Spleen (tissue), 11 donors: ENCODE results near the gene NAGA. TPM values are rescaled to one million over a fixed set of nuclear protein-coding genes. Genes with fewer than 3 reads are reported as not detected.
"Not testable (repeated sequence)": the region's sequence is repeated elsewhere in the genome, so short reads cannot be mapped to it uniquely, and the experiment has no call there.

ENCODE experiments used
- DNase-seq: peaks from one replicate; pipeline ENCODE4 v3.0.0-alpha.2; 2020
- H3K27ac ChIP-seq, 8 donors: fragments of 200-600 bp; sonication (generic) in 7 of 8; 1 replicate in 4 of 8; 2 replicates in 4 of 8; pipeline versions ENCODE4 v1.5.0 to v1.8.0; 2016 to 2021; ENCODE audit warnings: inconsistent platforms in 4 of 8, mild to moderate bottlenecking in 4 of 8, moderate library complexity in 1 of 8
- H3K27me3 ChIP-seq, 7 donors: fragments of 200-600 bp; sonication (generic) in 6 of 7; replicated peaks in 1 of 7; 1 replicate in 4 of 7; 2 replicates in 3 of 7; pipeline versions ENCODE4 v1.5.0 to v1.8.0; 2016 to 2021; ENCODE audit warnings: inconsistent platforms in 3 of 7, mild to moderate bottlenecking in 1 of 7
- H3K36me3 ChIP-seq, 6 donors: fragments of 200-600 bp; sonication (generic) in 5 of 6; 1 replicate in 4 of 6; 2 replicates in 2 of 6; pipeline versions ENCODE4 v1.5.0 to v1.8.0; 2016 to 2021; ENCODE audit warnings: inconsistent platforms in 2 of 6
- H3K4me1 ChIP-seq, 6 donors: fragments of 200-600 bp; sonication (generic) in 5 of 6; 1 replicate in 3 of 6; 2 replicates in 3 of 6; pipeline versions ENCODE4 v1.5.0 to v1.8.0; 2016 to 2021; ENCODE audit warnings: inconsistent platforms in 3 of 6
- H3K4me3 ChIP-seq, 8 donors: fragments of 200-600 bp; sonication (generic) in 7 of 8; 1 replicate in 4 of 8; 2 replicates in 4 of 8; pipeline versions ENCODE4 v1.5.0 to v1.8.0; 2016 to 2021; ENCODE audit warnings: inconsistent platforms in 4 of 8, mild to moderate bottlenecking in 4 of 8, moderate library complexity in 2 of 8
- H3K9me3 ChIP-seq, 8 donors: fragments of 200-600 bp; sonication (generic) in 7 of 8; 1 replicate in 4 of 8; 2 replicates in 4 of 8; pipeline versions ENCODE4 v1.5.0 to v1.8.0; 2016 to 2021; ENCODE audit warnings: inconsistent platforms in 4 of 8
- POLR2A ChIP-seq, 3 donors: fragments of 450-650 bp; IDR thresholded peaks; one replicate each; pipeline ENCODE4 v1.5.1; 2017; ENCODE audit warnings: antibody characterized with exemption in 3 of 3, mild to moderate bottlenecking in 1 of 3
- POLR2AphosphoS5 ChIP-seq, 3 donors: sonication (generic); formaldehyde crosslinking; IDR thresholded peaks; one replicate each; pipeline ENCODE4 v1.5.1; 2017; ENCODE audit warnings: antibody characterized with exemption in 3 of 3
- WGBS, 5 donors: extraction: QIAGEN DNeasy Blood & Tissue Kit in 3 of 5; methylation state at CpG; one replicate each; pipeline versions ENCODE4 v1.1.5 to v1.1.7; 2013 to 2018; 5-methylcytosine and 5-hydroxymethylcytosine counted together
- intact Hi-C: fragments of 100-400 bp; cut with DNase I; formaldehyde crosslinking; loops from one replicate; pipeline ENCODE4 v1.15.0; 2023; ENCODE audit warnings: low total_unique reads
- polyA plus RNA-seq, 3 donors: library from polyadenylated mRNA; stranded (reverse); fragments of 200-250 nt; gene quantifications; one replicate each; pipeline ENCODE4 v1.2.1, GENCODE V29; 2013
- total RNA-seq, 7 donors: library from RNA; depleted of rRNA in 3 of 7; stranded (reverse); fragments of >200 nt in 3 of 7; fragmentation: NEBNext Ultra II Directional in 4 of 7; extraction: Animal tissue kit (Norgen Biotek cat#: 25700) in 4 of 7; gene quantifications; one replicate each; pipeline versions ENCODE4 v1.1.0 to v1.2.1, GENCODE V29; 2016 to 2021
- TF ChIP-seq, protein P1 (sequence below), 11 experiments: fragments of 200-600 bp in 7 of 11; fragments of 450-650 bp in 4 of 11; sonication (generic) in 4 of 11; IDR thresholded peaks in 8 of 11; conservative IDR thresholded peaks in 3 of 11; 1 replicate in 7 of 11; 2 replicates in 4 of 11; pipeline versions ENCODE4 v1.4.0 to v1.8.0; 2016 to 2021; ENCODE audit warnings: antibody characterized with exemption in 11 of 11, inconsistent platforms in 4 of 11, mild to moderate bottlenecking in 1 of 11
- donor health status: healthy with polysubstance abuse.
- donor health status: DM: no; HTN: no; CAD: no; lungs with moderate emphysema.
- donor health status: DM: no; HTN: no; CAD: no.
- donor health status: Bipolar disorder and iron deficiency.
- donor health status: healthy.
- donor health status: DM: no; HTN: no; CAD: no.
- donor health status: DM: yes; HTN: yes; CAD: no.

NAGA gene
- total and polyA plus RNA-seq, 10 donors = 7.0 to 60.2 (median 27.2) TPM

DNA sequence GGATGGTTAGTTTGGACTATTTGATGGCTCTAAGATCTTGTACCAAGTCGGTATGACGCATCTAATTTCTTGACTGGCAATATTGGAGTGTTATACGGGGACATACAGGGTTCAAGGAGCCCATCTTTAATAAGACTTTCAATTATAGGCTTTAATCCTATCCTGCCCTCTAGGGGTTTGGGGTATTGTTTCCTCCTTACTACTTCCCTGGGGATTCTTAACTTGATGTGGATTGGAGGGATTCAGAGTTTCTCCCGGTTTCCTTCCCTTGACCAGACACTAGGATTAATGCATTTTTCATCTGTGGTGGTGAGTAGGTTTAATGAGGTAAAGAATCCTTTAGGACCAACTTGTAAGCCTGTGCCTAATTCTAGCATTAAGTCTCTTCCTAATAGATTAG lies 41.2 kb upstream of the NAGA start:
- H3K9me3 ChIP-seq = peaks cover 0 to 27% (median 24%) of the 10 kb centered on the region in 8 donors
- intact Hi-C loops = no loop called here
- no peak overlapping the region for H3K27ac ChIP-seq
- H3K36me3 ChIP-seq = peaks cover 0 to 5% (median 0%) of the 10 kb centered on the region in 6 donors
- H3K27me3 ChIP-seq = no peaks in the 10 kb centered on the region
- H3K4me1 ChIP-seq = no peaks in the 10 kb centered on the region
- WGBS, 5 donors = 64 to 97% (median 93%) methylated on average over 4 of the region's 4 CpGs
- TF ChIP-seq, protein P1, sequence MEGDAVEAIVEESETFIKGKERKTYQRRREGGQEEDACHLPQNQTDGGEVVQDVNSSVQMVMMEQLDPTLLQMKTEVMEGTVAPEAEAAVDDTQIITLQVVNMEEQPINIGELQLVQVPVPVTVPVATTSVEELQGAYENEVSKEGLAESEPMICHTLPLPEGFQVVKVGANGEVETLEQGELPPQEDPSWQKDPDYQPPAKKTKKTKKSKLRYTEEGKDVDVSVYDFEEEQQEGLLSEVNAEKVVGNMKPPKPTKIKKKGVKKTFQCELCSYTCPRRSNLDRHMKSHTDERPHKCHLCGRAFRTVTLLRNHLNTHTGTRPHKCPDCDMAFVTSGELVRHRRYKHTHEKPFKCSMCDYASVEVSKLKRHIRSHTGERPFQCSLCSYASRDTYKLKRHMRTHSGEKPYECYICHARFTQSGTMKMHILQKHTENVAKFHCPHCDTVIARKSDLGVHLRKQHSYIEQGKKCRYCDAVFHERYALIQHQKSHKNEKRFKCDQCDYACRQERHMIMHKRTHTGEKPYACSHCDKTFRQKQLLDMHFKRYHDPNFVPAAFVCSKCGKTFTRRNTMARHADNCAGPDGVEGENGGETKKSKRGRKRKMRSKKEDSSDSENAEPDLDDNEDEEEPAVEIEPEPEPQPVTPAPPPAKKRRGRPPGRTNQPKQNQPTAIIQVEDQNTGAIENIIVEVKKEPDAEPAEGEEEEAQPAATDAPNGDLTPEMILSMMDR (IDR thresholded peaks at IDR 0.05 in 8 of 11, conservative IDR thresholded peaks at IDR 0.05 in 3 of 11) = no peak
- TF ChIP-seq POLR2A (IDR thresholded peaks at IDR 0.05) (no peak), POLR2AphosphoS5 (IDR thresholded peaks at IDR 0.05) (no peak)
- no peak overlapping the region for H3K4me3 ChIP-seq
- no peak for DNase-seq

DNA sequence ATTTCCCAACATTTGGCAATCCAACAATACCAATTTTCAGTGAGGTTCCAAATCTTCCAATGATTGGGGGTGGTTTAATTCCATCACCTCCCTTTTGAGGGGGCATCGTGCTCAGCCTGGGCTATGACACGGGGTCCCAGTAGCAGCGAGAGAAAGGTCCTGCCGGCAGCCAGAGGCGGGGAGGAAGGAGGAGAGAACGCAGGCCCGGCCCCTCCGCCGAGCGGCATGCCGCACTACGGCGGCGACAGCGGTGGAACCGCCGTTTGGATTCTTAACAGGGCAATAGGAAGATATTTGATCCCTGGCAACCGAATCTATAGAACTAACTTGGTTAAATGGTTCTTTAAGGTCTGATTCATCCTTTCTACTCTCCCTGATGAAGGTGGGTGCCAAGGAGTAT lies 38.2 kb upstream of the NAGA start:
- DNase-seq = no peak
- Histone ChIP-seq H3K9me3 (peaks cover 3 to 22% (median 18%) of the 10 kb centered on the region in 8 donors), H3K4me3 (no peak overlapping the region), H3K27me3 (no peaks in the 10 kb centered on the region), H3K36me3 (peaks cover 0 to 16% (median 0%) of the 10 kb centered on the region in 6 donors), H3K4me1 (no peaks in the 10 kb centered on the region), H3K27ac (no peak overlapping the region)
- 78 to 91% (median 89%) methylated on average over 17 to 18 of the region's 18 CpGs for WGBS, 5 donors
- TF ChIP-seq POLR2AphosphoS5 (IDR thresholded peaks at IDR 0.05) (no peak), POLR2A (IDR thresholded peaks at IDR 0.05) (no peak)
- TF ChIP-seq, protein P1 (IDR thresholded peaks at IDR 0.05 in 8 of 11, conservative IDR thresholded peaks at IDR 0.05 in 3 of 11) = no peak
- intact Hi-C loops = no loop called here

DNA sequence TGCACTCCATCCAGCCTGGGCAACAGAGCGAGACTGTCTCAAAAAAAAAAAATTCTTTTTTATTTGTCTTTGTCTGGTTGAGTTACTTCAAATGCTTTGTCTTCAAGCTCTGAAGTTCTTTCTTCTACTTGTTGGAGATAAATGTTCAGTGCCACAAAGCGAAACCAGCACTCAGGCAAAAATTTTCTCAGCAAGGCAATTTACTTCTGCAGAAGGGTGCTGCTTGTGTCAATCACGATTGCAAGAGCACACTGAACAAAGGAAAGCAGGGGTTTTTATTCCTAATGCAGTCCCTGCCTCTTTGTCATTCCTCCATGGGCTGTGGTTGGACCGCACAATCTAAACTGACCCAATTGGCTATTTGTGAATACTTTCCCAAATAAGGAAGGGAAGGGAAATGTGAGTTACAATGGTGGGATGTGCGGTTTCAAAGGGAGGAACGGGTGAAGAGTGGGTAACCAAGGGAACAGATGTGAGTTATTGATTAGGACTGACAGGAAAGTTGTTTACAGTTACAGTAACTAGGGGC lies 33.8 kb upstream of the NAGA start:
- H3K4me1 ChIP-seq, H3K4me3 ChIP-seq, H3K27ac ChIP-seq, DNase-seq, intact Hi-C loops, H3K27me3 ChIP-seq: not testable (repeated sequence)
- 94 to 97% (median 96%) methylated on average over 6 of the region's 6 CpGs for WGBS, 5 donors
- H3K9me3 ChIP-seq = peaks cover 16 to 67% (median 63%) of the 10 kb centered on the region in 8 donors
- peaks cover 0 to 32% (median 0%) of the 10 kb centered on the region in 6 donors for H3K36me3 ChIP-seq

DNA sequence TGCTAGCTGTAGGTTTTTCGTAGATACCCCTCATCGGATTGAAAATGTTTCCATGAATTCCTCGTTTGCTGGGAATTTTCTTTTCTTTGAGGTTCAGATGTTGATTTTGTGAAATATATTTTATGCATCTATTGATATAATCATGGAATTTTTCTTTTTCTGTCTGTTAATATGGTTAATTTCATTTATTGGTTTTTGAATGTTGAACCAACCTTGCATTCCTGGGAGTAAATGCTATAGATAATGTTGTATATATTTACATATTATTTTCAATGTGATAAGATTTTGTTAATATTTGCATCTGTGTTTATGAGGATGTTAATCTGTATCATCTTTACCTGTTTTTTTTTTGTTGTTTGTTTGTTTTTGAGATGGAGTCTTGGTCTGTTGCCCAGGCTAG lies 30.6 kb upstream of the NAGA start:
- Histone ChIP-seq H3K27ac (no peak overlapping the region), H3K9me3 (peaks cover 16 to 79% (median 69%) of the 10 kb centered on the region in 8 donors), H3K4me1 (no peaks in the 10 kb centered on the region), H3K36me3 (peaks cover 0 to 42% (median 0%) of the 10 kb centered on the region in 6 donors), H3K4me3 (no peak overlapping the region), H3K27me3 (no peaks in the 10 kb centered on the region)
- DNase-seq = no peak
- intact Hi-C loops = no loop called here
- 94 to 98% (median 98%) methylated on average over 3 of the region's 3 CpGs for WGBS, 5 donors
- TF ChIP-seq POLR2AphosphoS5 (IDR thresholded peaks at IDR 0.05) = no peak
- no peak for TF ChIP-seq POLR2A (IDR thresholded peaks at IDR 0.05)
- TF ChIP-seq, protein P1 (IDR thresholded peaks at IDR 0.05 in 8 of 11, conservative IDR thresholded peaks at IDR 0.05 in 3 of 11) = no peak

DNA sequence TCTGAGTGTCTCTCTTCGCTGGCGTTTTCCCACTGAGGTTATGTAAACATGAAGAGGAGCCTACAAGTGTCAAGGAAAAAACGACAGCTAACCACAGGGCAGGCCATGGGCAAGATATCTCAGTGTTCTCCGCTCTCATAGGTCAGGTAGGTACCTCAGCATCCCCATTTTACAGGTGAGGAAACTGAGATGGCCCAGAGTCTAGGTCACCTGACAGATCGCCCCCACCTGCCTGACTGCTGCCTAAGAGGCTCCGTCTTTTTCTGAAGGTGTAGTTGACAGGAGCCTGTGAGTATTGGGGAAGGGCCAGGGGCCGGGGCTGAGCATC lies 20.8 kb upstream of the NAGA start:
- DNase-seq = no peak
- Histone ChIP-seq H3K4me1 (peaks cover 11 to 49% (median 41%) of the 10 kb centered on the region in 6 donors), H3K27me3 (no peaks in the 10 kb centered on the region), H3K9me3 (no peaks in the 10 kb centered on the region), H3K36me3 (peaks cover 0 to 12% (median 7%) of the 10 kb centered on the region in 6 donors), H3K4me3 (peak overlapping the region; percentile 17 to 94 (median 84)), H3K27ac (peak overlapping the region; percentile 93 to 98 (median 95))
- TF ChIP-seq POLR2A (IDR thresholded peaks at IDR 0.05) (no peak), POLR2AphosphoS5 (IDR thresholded peaks at IDR 0.05) (no peak)
- TF ChIP-seq, protein P1 (IDR thresholded peaks at IDR 0.05 in 8 of 11, conservative IDR thresholded peaks at IDR 0.05 in 3 of 11) = no peak
- intact Hi-C loops = no loop called here
- 29 to 44% (median 34%) methylated on average over 7 of the region's 7 CpGs for WGBS, 5 donors
